Kasumi-1 (cell line): ENCODE data around the gene SLAMF8.
A peak's percentile ranks its signal among the peaks of the same experiment; 100 is the strongest.

Experiments
- DNase-seq, 2 experiments: peaks; one replicate each; lab custom pipeline; 2025; lab: John Stamatoyannopoulos, UW

Gene SLAMF8

GRCh38 chr1:159873530-159874143 is 47.0 kb downstream of the SLAMF8 start:
- no peak for DNase-seq

- DNase-seq, result no peak
Observed at GRCh38 chr1:159877695-159878444, 51.2 kb downstream of the SLAMF8 start.

- no peak for DNase-seq
Observed at GRCh38 chr1:159879136-159879535, 52.5 kb downstream of the SLAMF8 start.

- DNase-seq, result peak in 1 of 2 experiments; percentile 20
Observed at GRCh38 chr1:159879977-159880376, 53.3 kb downstream of the SLAMF8 start.

GRCh38 chr1:159880430-159880829 is 53.8 kb downstream of the SLAMF8 start:
- no peak for DNase-seq

GRCh38 chr1:159881622-159882526 is 55.2 kb downstream of the SLAMF8 start:
- peak in 1 of 2 experiments; percentile 9 for DNase-seq

- DNase-seq, result no peak
Observed at GRCh38 chr1:159882527-159882862, 55.8 kb downstream of the SLAMF8 start.

GRCh38 chr1:159883134-159883533 is 56.5 kb downstream of the SLAMF8 start:
- DNase-seq, result no peak

- no peak for DNase-seq
Observed at GRCh38 chr1:159884296-159884695, 57.6 kb downstream of the SLAMF8 start.
